T-helper 17 cell (primary cell): Measurements from ENCODE around the gene TMSB4X. TPM values are rescaled to one million over a fixed set of nuclear protein-coding genes. Genes with fewer than 3 reads are reported as not detected.
A peak's percentile ranks its signal among the peaks of the same experiment; 100 is the strongest.
"Not testable (repeated sequence)": the region's sequence is repeated elsewhere in the genome, so short reads cannot be mapped to it uniquely, and the experiment has no call there.

Experiments used
- ATAC-seq: fragments of 150-1000 bp; cut with Tn5 transposase; 2 replicates; pipeline ENCODE4 v1.10.0; 2021; ENCODE audit warnings: mild to moderate bottlenecking, moderate library complexity
- DNase-seq, 3 donors: peaks; one replicate each; pipeline versions ENCODE4 v3.0.0 to v3.0.0-alpha.2; 2020 to 2021
- H3K9me3 ChIP-seq: one replicate; pipeline ENCODE4 v1.7.0; 2013; ENCODE audit warnings: low read length, mild to moderate bottlenecking; ENCODE audit not compliant: control insufficient read depth, poor library complexity, severe bottlenecking
- H3K27ac Mint-ChIP-seq: one replicate; pipeline ENCODE4 v1.8.0; 2022; ENCODE audit warnings: mild to moderate bottlenecking, moderate library complexity, mixed read lengths
- H3K27me3 Mint-ChIP-seq: one replicate; pipeline ENCODE4 v1.8.0; 2022; ENCODE audit warnings: mixed read lengths
- H3K36me3 Mint-ChIP-seq: one replicate; pipeline ENCODE4 v1.8.0; 2022; ENCODE audit warnings: low read depth, mixed read lengths
- H3K4me1 Mint-ChIP-seq: one replicate; pipeline ENCODE4 v1.8.0; 2022; ENCODE audit warnings: mild to moderate bottlenecking, mixed read lengths
- H3K4me3 Mint-ChIP-seq: one replicate; pipeline ENCODE4 v1.8.0; 2022; ENCODE audit warnings: mild to moderate bottlenecking, moderate library complexity, mixed read lengths
- total RNA-seq, 4 donors: library from RNA in 2 of 4; stranded (reverse) in 2 of 4; gene quantifications; one replicate each; pipeline ENCODE4 v1.2.3 and lab custom pipeline; 2022 to 2026

Gene TMSB4X
- total RNA-seq (1,000 to 10,000 TPM; 5,781 to 7,183 TPM), total RNA-seq (lab: John Stamatoyannopoulos, UW) (1,793 to 2,766 reads per million in 2 donors)

DNA sequence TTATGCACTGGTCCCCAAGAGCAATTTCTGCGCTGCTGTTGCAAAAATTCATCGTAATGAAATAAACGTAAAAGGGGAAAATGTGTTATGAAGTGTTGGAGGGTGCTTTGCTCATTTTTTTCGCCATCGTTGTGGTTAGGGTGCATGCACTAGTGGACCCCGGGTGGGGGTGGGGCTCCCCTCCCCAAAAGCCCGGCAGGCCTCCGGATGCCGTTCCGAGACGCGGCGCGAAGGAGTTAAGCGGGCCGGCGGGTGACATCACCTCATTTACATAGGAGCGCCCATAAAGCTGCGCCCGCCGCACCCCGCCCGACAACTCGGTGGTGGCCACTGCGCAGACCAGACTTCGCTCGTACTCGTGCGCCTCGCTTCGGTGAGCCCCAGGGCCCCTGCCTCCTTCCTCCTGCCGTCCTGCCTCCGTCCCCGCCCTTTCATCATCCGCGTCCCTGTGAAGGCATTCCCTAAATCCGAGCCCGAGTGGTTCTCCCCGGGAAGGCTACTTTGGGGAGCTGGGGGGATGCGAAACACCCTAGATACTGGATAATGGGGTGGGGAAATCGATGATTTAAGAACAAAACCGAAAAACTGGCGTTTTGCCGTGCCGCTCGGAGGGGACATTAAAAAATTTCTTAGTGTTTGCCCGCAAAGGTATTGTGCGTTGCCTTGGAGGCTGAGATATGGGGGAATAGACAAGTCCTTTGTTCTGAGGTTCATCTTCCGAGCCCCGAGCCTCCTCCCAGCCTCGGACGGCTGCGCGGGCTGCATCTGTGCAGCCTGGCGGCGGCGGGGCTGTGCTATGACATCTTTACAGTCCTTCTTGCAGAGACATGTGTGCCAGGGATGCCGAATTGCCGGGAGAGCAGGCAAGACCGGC, at the start of gene TMSB4X:
TSS of gene TMSB4X (plus strand) at position 315 of the 874 bp plus-strand sequence.
- H3K36me3 Mint-ChIP-seq = peaks cover 10% of the 10 kb centered on the region
- ATAC-seq = peak; percentile 49

DNA sequence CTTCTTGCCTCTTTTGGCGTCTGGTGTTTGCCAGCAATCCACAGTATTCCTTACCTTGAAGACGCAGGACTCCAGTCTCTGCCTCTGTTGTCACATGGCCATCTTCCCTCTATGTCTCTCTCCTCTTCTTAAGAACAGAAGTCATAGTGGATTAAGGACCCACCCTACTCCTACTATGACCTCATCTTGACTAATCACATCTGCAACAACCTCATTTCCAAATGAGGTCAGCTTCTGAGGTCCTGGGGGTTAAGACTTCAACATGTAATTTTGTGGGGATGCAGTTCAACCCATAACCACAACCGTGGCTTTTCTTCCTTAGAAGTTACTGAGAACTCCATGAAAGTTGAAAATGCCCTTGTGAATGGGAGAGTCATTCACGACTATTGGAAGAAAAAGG, 45.2 kb upstream of the TMSB4X start:
- Mint-ChIP-seq H3K27ac (no peak overlapping the region), H3K36me3 (no peaks in the 10 kb centered on the region), H3K4me3 (no peak overlapping the region), H3K4me1 (no peaks in the 10 kb centered on the region), H3K27me3 (no peaks in the 10 kb centered on the region)
- DNase-seq = no peak
- ATAC-seq = no peak
- no peaks in the 10 kb centered on the region for H3K9me3 ChIP-seq

More for the DNA sequence above, at the start of gene TMSB4X:
- H3K4me1 Mint-ChIP-seq = peaks cover 36% of the 10 kb centered on the region
- peak within 1 kb of the TSS; percentile 95 for H3K4me3 Mint-ChIP-seq
- H3K9me3 ChIP-seq = no peaks in the 10 kb centered on the region
- H3K27ac Mint-ChIP-seq = peak within 1 kb of the TSS; percentile 100
- peak; percentile 67 to 76 (median 73) for DNase-seq
- no peaks in the 10 kb centered on the region for H3K27me3 Mint-ChIP-seq

DNA sequence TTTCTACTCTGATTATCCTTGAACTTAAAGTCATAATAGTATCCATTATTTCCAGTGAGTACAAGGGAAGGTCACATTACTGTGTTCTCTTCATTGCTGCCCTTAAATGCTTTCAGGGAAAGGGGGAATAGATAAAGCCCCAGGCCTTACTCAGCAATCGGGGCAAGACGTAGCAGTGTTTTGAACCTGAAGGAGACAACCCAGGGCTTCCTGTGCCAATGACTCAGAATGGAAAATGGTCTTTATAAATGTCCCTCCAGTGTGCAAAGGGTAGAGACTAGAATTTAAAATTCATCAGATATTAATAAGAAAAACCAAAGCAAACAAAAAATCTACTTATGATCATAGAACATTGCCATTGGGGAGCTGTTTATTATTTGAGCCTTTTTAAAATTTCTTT, 44.8 kb upstream of the TMSB4X start:
- DNase-seq (no peak), ATAC-seq (no peak)
- no peaks in the 10 kb centered on the region for H3K27me3 Mint-ChIP-seq
- H3K4me3 Mint-ChIP-seq = no peak overlapping the region
- H3K27ac Mint-ChIP-seq = no peak overlapping the region
- H3K36me3 Mint-ChIP-seq = no peaks in the 10 kb centered on the region
- no peaks in the 10 kb centered on the region for H3K9me3 ChIP-seq
- H3K4me1 Mint-ChIP-seq = no peaks in the 10 kb centered on the region

DNA sequence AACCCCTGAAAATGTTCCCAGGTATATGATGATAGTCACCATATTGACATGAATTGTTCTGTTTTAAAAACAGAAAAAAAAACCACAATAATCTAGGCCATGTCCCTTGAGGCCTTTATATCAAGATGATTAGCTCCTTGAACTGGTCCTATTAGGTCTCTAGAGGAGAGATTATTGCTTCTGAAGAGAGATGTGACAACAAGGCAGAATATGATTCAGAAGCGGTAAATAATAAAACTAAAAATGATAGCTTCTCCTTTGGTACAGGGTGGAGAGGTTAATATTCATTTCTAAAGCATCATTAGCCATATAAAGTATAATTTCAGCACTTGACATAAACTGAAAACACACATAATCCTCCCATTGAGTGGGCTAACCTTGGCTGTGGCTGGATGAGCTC, 42.7 kb upstream of the TMSB4X start:
- H3K4me3 Mint-ChIP-seq = no peak overlapping the region
- no peaks in the 10 kb centered on the region for H3K4me1 Mint-ChIP-seq
- DNase-seq (no peak), ATAC-seq (no peak)
- H3K36me3 Mint-ChIP-seq = no peaks in the 10 kb centered on the region
- no peaks in the 10 kb centered on the region for H3K27me3 Mint-ChIP-seq
- H3K27ac Mint-ChIP-seq = no peak overlapping the region
- no peaks in the 10 kb centered on the region for H3K9me3 ChIP-seq

DNA sequence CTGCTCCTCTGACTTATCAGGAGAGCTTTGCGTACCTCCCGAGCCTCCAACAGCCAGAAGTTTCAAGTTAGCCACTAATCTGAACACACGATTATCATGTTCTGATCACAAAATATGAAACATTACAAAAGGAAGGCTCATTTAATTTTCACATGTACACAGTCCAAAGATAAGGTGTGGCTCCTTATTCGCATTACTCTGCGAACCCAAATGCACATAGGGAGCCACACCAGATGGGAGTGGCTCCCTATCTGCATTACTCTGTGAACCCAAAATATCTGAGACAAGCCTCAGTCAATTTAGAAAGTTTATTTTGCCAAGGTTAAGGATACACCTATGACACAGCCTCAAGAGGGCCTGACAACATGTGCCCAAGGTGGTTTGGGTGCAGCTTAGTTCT, 40.1 kb upstream of the TMSB4X start:
- Mint-ChIP-seq H3K27me3 (no peaks in the 10 kb centered on the region), H3K4me1 (no peaks in the 10 kb centered on the region), H3K27ac (no peak overlapping the region), H3K4me3 (no peak overlapping the region), H3K36me3 (no peaks in the 10 kb centered on the region)
- H3K9me3 ChIP-seq = no peaks in the 10 kb centered on the region
- ATAC-seq = no peak
- no peak for DNase-seq

DNA sequence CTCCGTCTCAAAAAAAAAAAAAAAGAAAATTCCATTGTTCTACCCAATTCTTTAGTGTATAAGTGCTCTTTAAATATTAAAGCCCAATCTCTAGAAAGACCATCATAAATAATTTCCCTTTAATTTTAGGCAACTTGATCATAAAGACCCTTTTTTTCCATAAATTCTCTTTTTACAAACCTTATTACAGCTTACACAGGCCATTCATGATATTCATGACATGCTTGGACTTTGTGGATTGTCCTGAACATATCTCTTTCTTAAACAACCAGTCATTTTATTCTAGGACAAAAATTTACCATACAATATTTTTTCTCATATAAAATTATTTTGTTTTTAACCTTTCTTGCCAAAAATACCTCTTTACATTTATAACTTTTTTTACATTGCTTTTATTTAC, 38.0 kb upstream of the TMSB4X start:
- H3K27me3 Mint-ChIP-seq = no peaks in the 10 kb centered on the region
- ATAC-seq (no peak), DNase-seq (no peak)
- no peak overlapping the region for H3K27ac Mint-ChIP-seq
- no peaks in the 10 kb centered on the region for H3K4me1 Mint-ChIP-seq
- no peak overlapping the region for H3K4me3 Mint-ChIP-seq
- H3K9me3 ChIP-seq = no peaks in the 10 kb centered on the region
- no peaks in the 10 kb centered on the region for H3K36me3 Mint-ChIP-seq

DNA sequence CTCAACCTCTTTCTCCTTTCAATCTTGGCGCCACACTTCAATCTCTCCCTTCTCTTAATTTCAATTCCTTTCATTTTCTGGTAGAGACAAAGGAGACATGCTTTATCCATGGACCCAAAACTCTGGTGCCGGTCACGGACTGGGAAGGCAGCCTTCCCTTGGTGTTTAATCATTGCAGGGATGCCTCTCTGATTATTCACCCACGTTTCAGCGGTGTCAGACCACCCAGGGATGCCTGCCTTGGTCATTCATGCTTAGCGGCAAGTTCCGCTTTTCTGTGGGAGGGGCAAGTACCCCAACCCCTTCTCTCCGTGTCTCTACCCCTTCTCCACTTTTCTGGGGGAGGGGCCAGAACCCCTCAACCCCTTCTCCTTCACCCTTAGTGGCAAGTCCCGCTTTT, 34.4 kb upstream of the TMSB4X start:
- H3K27me3 Mint-ChIP-seq, H3K36me3 Mint-ChIP-seq, H3K9me3 ChIP-seq: not testable (repeated sequence)

DNA sequence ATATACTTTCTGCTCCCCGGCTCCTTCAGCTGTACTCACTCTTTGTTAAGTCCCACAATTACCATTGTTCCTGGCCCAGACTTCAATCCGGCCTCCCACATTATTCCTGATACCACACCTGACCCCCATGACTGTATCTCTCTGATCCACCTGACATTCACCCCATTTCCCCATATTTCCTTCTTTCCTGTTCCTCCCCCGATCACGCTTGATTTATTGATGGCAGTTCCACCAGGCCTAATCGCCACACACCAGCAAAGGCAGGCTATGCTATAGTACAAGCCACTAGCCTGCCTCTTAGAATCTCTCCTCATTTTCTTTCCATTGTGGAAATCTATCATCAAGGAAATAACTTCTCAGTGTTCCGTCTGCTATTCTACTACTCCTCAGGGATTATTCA, 31.3 kb upstream of the TMSB4X start:
- H3K27ac Mint-ChIP-seq = peak overlapping the region; percentile 54
- H3K36me3 Mint-ChIP-seq, ATAC-seq, H3K9me3 ChIP-seq, DNase-seq, H3K4me3 Mint-ChIP-seq, H3K27me3 Mint-ChIP-seq, H3K4me1 Mint-ChIP-seq: not testable (repeated sequence)

More for the DNA sequence above, 34.4 kb upstream of the TMSB4X start:
- ATAC-seq, H3K27ac Mint-ChIP-seq, H3K4me3 Mint-ChIP-seq, H3K4me1 Mint-ChIP-seq, DNase-seq: not testable (repeated sequence)

DNA sequence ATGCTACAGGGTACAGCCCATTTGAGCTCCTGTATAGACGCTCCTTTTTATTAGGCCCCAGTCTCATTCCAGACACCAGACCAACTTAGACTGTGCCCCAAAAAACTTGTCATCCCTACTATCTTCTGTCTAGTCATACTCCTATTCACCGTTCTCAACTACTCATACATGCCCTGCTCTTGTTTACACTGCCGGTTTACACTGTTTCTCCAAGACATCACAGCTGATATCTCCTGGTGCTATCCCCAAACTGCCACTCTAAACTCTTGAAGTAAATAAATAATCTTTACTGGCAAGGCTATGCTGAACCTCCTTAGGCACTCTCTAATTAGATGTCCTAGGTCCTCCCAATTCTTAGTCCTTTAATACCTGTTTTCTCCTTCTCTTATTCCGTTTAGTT, 30.5 kb upstream of the TMSB4X start:
- not testable (repeated sequence) for H3K27me3 Mint-ChIP-seq, H3K36me3 Mint-ChIP-seq, DNase-seq, H3K4me3 Mint-ChIP-seq, H3K9me3 ChIP-seq, ATAC-seq
- Mint-ChIP-seq H3K4me1 (peaks cover 14% of the 10 kb centered on the region), H3K27ac (peak overlapping the region; percentile 34)

DNA sequence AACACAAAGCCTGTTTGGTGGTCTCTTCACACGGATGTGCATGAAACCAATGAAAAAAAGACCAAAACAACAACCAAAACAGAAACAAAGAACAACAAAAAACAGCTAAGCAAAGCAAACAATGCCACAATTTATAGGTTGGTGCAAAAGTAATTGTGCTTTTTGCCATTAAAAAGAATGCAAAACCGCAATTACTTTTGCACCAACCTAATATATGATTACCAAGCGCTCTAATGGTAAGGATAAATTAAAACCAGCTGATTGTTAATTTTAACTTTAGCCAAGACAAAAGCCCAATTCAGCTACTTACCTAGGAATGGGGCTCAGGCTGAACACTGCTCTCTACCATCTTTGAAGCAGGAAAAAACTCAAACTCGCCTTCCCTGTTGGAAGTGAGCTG, 29.4 kb upstream of the TMSB4X start:
- no peak for ATAC-seq
- Mint-ChIP-seq H3K4me1 (peaks cover 24% of the 10 kb centered on the region), H3K36me3 (no peaks in the 10 kb centered on the region), H3K27ac (no peak overlapping the region), H3K4me3 (no peak overlapping the region), H3K27me3 (no peaks in the 10 kb centered on the region)
- DNase-seq = no peak
- H3K9me3 ChIP-seq = no peaks in the 10 kb centered on the region

DNA sequence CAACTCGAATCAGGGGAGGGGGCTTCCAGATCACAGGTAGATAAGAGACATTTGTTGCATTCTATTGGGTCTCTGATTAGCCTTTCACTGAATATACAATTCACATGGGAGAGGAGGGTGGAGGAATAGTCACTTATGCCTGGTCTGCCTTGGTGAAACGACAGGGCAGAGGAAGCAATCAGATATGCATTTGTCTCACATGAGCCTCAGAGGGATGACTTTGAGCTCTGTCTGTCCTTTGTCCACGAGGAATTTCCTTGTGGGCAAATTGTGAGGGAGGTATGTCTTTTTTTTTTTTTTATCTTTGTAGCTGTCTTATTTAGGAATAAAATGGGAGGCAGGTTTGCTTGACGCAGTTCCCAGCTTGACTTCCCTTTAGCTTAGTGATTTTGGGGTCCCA, 28.5 kb upstream of the TMSB4X start:
- DNase-seq = no peak
- H3K4me3 Mint-ChIP-seq = no peak overlapping the region
- H3K9me3 ChIP-seq = no peaks in the 10 kb centered on the region

DNA sequence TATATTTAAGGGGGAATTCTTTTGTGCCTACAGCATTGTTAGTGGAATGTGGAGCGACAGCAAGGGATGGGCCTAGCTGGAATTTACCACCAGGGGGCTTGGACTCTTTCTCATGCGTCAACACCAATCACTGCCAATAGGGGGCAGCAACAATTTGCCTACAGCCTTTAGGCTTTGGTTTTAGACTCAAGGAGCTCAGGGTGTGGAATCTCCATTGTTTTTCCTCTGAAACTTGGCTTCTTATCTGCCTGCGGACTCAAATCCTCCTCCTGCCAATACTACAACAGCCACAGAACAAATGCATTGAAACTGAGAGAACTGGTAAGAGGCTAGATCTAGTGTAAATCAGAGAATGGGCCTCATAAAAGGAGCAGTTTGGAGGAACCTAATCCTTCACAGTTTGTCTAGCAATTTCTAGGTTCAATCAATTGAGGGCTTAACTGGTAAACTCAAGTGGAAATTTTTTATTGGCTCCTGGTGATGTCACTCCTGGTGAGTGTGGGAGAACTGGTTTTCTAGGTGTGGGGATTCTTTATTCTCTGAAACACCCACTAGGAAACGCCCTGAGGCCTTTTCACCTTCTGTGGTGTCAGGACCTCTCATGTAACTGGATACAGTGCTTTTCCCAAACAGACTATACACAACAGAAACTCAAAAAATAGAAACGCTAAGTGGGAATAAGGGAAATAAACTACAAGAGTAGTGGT, 27.9 kb upstream of the TMSB4X start:
- Mint-ChIP-seq H3K27ac (peak overlapping the region; percentile 97), H3K4me1 (peaks cover 32% of the 10 kb centered on the region), H3K4me3 (peak overlapping the region; percentile 69), H3K36me3 (no peaks in the 10 kb centered on the region), H3K27me3 (no peaks in the 10 kb centered on the region)
- peak; percentile 41 to 64 (median 54) for DNase-seq
- no peaks in the 10 kb centered on the region for H3K9me3 ChIP-seq
- ATAC-seq = peak; percentile 29

More for the DNA sequence above, 28.5 kb upstream of the TMSB4X start:
- Mint-ChIP-seq H3K36me3 (no peaks in the 10 kb centered on the region), H3K27me3 (no peaks in the 10 kb centered on the region), H3K27ac (peak overlapping the region; percentile 97), H3K4me1 (peaks cover 30% of the 10 kb centered on the region)
- no peak for ATAC-seq

DNA sequence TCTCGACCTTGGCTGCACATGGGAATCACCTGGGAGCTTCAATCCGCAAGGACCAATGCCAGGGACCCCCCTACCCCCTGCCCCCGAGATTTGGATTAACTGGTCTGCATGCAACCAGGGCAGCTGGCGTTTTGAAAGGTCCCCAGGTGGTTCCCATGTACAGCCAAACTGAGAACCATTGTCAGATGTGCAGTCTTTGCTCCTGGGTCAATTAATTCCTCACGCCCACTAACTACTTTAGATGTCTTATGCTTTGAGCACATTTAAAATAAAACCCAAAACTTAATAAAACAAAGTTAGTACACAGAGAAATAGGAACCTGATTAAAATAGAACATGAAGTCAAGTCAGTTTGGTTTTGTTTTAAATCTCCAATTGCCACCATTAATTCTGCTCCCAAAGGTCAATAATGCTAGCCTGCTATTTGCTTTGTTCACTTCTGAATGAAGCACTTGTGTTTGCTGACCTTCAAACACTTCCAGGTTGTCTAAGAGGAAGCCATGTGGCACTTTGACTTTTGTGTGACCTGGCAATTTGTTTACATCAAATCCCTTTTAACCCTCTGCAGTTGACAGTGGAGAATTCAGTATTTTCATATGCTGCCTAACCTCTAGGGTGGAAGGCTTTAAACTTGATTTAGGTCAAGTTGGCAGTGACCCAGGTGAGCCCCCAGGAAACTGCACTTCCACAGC, 27.2 kb upstream of the TMSB4X start:
- Mint-ChIP-seq H3K27ac (peak overlapping the region; percentile 97), H3K36me3 (no peaks in the 10 kb centered on the region), H3K4me1 (peaks cover 34% of the 10 kb centered on the region), H3K4me3 (peak overlapping the region; percentile 25), H3K27me3 (no peaks in the 10 kb centered on the region)
- ATAC-seq (no peak), DNase-seq (no peak)
- H3K9me3 ChIP-seq = no peaks in the 10 kb centered on the region
